K562 (cell line): Measurements from ENCODE around the gene KLK13. TPM values are rescaled to one million over a fixed set of nuclear protein-coding genes. Genes with fewer than 3 reads are reported as not detected.

ENCODE experiments used
- AFF4 ChIP-seq: sonication (generic); formaldehyde crosslinking; IDR thresholded peaks from 2 replicates; pipeline ENCODE4 v1.8.0; 2023; ENCODE audit warnings: mild to moderate bottlenecking, missing genetic modification reagents
- ATF3 ChIP-seq, 2 experiments: fragments of 450-650 bp in 1 of 2; sonication (generic) in 1 of 2; formaldehyde crosslinking in 1 of 2; IDR thresholded peaks in 1 of 2; conservative IDR thresholded peaks in 1 of 2; 2 replicates each; pipeline versions ENCODE4 v1.6.1 to v1.8.1; 2016 to 2023; ENCODE audit warnings: mild to moderate bottlenecking in 2 of 2, moderate library complexity in 2 of 2, inconsistent platforms in 1 of 2, missing genetic modification reagents in 1 of 2
- ATF4 ChIP-seq: fragments of 450-650 bp; formaldehyde crosslinking; IDR thresholded peaks from 2 replicates; pipeline ENCODE4 v1.4.0; 2022; ENCODE audit warnings: mild to moderate bottlenecking, moderate library complexity
- C11orf30 ChIP-seq: fragments of 450-650 bp; IDR thresholded peaks from 2 replicates; pipeline ENCODE4 v1.6.1; 2016; ENCODE audit warnings: low read depth, mild to moderate bottlenecking
- DMBX1 ChIP-seq: fragments of 250-450 bp; sonication (Bioruptor Pico); IDR thresholded peaks from 2 replicates; pipeline ENCODE4 v1.8.0; 2022; ENCODE audit warnings: inconsistent platforms, mild to moderate bottlenecking, moderate library complexity, borderline replicate concordance
- EP300 ChIP-seq: IDR thresholded peaks from 2 replicates; pipeline ENCODE4 v1.6.1; 2012; ENCODE audit warnings: low read length, improper control_type of control experiment
- GATAD2A ChIP-seq: fragments of 450-650 bp; IDR thresholded peaks from 2 replicates; pipeline ENCODE4 v1.6.1; 2017
- MAFF ChIP-seq: IDR thresholded peaks from 2 replicates; pipeline ENCODE4 v1.6.1; 2012; ENCODE audit warnings: low read length, improper control_type of control experiment
- MBD2 ChIP-seq: sonication (generic); IDR thresholded peaks from 2 replicates; pipeline ENCODE4 v1.6.1; 2016; ENCODE audit warnings: low read depth, borderline replicate concordance
- PCBP2 ChIP-seq: fragments of 200-400 bp; formaldehyde crosslinking; IDR thresholded peaks from 2 replicates; pipeline ENCODE4 v1.6.1; 2018; ENCODE audit warnings: low read length, low read depth, mild to moderate bottlenecking, moderate library complexity; ENCODE audit not compliant: poor library complexity, severe bottlenecking
- PTBP1 ChIP-seq: fragments of 200-400 bp; formaldehyde crosslinking; IDR thresholded peaks from 2 replicates; pipeline ENCODE4 v1.6.1; 2017; ENCODE audit warnings: low read depth, low read length
- RERE ChIP-seq: sonication (generic); formaldehyde crosslinking; IDR thresholded peaks from 2 replicates; pipeline ENCODE4 v1.8.0; 2023; ENCODE audit warnings: missing genetic modification reagents, mild to moderate bottlenecking, borderline replicate concordance
- RFX5 ChIP-seq: IDR thresholded peaks from 2 replicates; pipeline ENCODE4 v1.6.1; 2011; ENCODE audit warnings: low read depth, mild to moderate bottlenecking, improper control_type of control experiment, low read length
- ZBTB26 ChIP-seq: fragments of 450-650 bp; formaldehyde crosslinking; IDR thresholded peaks from 2 replicates; pipeline ENCODE4 v1.4.0; 2022; ENCODE audit warnings: missing genetic modification characterization
- polyA plus RNA-seq, 8 experiments: library from polyadenylated mRNA; depleted of rRNA in 4 of 8; stranded (reverse) in 5 of 8; unstranded in 3 of 8; fragments of >200 nt; fragmentation: Nextera tagmentation in 2 of 8; fragmentation: Illumina TruSeq in 1 of 8; extraction: Ambion mirVana in 2 of 8; extraction: Trizol in 1 of 8; gene quantifications; 2 replicates each; pipeline versions ENCODE4 v1.2.1 to v1.2.3, GENCODE V29; 2011 to 2014; ENCODE audit warnings: inconsistent platforms in 1 of 8, missing spikeins in 1 of 8
- total RNA-seq, 7 experiments: library from RNA; depleted of rRNA in 6 of 7; stranded (reverse); fragments of >200 nt in 6 of 7; fragmentation: Illumina TruSeq in 2 of 7; extraction: Trizol in 2 of 7; gene quantifications; 2 replicates each; pipeline versions ENCODE4 v1.2.1 to v1.2.3, GENCODE V29; 2011 to 2021; ENCODE audit warnings: low replicate concordance in 1 of 7

KLK13 gene
- total and polyA plus RNA-seq, 9 of the 15 experiments (the other 6 are each of a cell fraction or from before 2014, with no cell fraction given) = 0.72 to 9.0 (median 2.3) TPM

GRCh38 chr19:51044327-51044726 lies 20.6 kb downstream of the KLK13 start (continued):
- TF ChIP-seq RERE (CRISPR knock-in tag) (no peak), PTBP1 (no peak), RFX5 (no peak), ATF4 (CRISPR knock-in tag) (no peak), AFF4 (CRISPR knock-in tag) (no peak), EP300 (no peak), MBD2 (no peak), ZBTB26 (CRISPR knock-in tag) (no peak), MAFF (peak; percentile 53; the same call in 1 of the 2 replicates), C11orf30 (peak; percentile 80), DMBX1 (CRISPR knock-in tag) (no peak), GATAD2A (no peak), ATF3 (IDR thresholded peaks at IDR 0.05) (0 out of 2 replicates have a peak, but pooled peaks have one; percentile 29), ATF3 (CRISPR knock-in tag; conservative IDR thresholded peaks at IDR 0.05) (no peak), PCBP2 (no peak)
- TF ChIP-seq, all 486 proteins: peak for 6
